Heart left ventricle (tissue), 16 donors: ENCODE results near the gene NELL1. TPM values are rescaled to one million over a fixed set of nuclear protein-coding genes. Genes with fewer than 3 reads are reported as not detected.

Source experiments
- ATAC-seq, 4 donors: fragments of 200-7000 bp; cut with Tn5 transposase; one replicate each; pipeline ENCODE4 v1.9.1; 2020 to 2022; ENCODE audit warnings: moderate library complexity in 4 of 4, mild to moderate bottlenecking in 3 of 4, moderate number of reproducible peaks in 1 of 4
- DNase-seq, 5 donors: peaks; one replicate each; pipeline ENCODE4 v3.0.0-alpha.2; 2020
- H3K27ac ChIP-seq, 12 donors: fragments of 200-600 bp; sonication (generic) in 4 of 12; one replicate each; pipeline versions ENCODE4 v1.5.0 to v1.8.0; 2016 to 2022; ENCODE audit warnings: mild to moderate bottlenecking in 2 of 12
- H3K27me3 ChIP-seq, 9 donors: fragments of 200-600 bp; sonication (generic) in 2 of 9; one replicate each; pipeline versions ENCODE4 v1.5.1 to v1.8.0; 2016 to 2022; ENCODE audit warnings: mild to moderate bottlenecking in 3 of 9
- H3K36me3 ChIP-seq, 9 donors: fragments of 200-600 bp; sonication (generic) in 2 of 9; one replicate each; pipeline versions ENCODE4 v1.5.0 to v1.8.0; 2018 to 2022; ENCODE audit warnings: mild to moderate bottlenecking in 2 of 9
- H3K4me1 ChIP-seq, 12 donors: fragments of 200-600 bp; sonication (generic) in 4 of 12; one replicate each; pipeline versions ENCODE4 v1.5.0 to v1.8.0; 2016 to 2022; ENCODE audit warnings: mild to moderate bottlenecking in 3 of 12
- H3K4me3 ChIP-seq, 12 donors: fragments of 200-600 bp; sonication (generic) in 4 of 12; one replicate each; pipeline versions ENCODE4 v1.5.0 to v1.8.0; 2017 to 2022; ENCODE audit warnings: mild to moderate bottlenecking in 9 of 12, moderate library complexity in 4 of 12
- H3K9me3 ChIP-seq, 12 donors: fragments of 200-600 bp; sonication (generic) in 4 of 12; one replicate each; pipeline versions ENCODE4 v1.5.0 to v1.8.0; 2016 to 2022; ENCODE audit warnings: mild to moderate bottlenecking in 1 of 12
- CTCF ChIP-seq, 12 donors: fragments of 200-600 bp; sonication (generic) in 4 of 12; IDR thresholded peaks; one replicate each; pipeline versions ENCODE4 v1.5.0 to v1.8.0; 2018 to 2022; ENCODE audit warnings: antibody characterized with exemption in 12 of 12, mild to moderate bottlenecking in 5 of 12
- POLR2A ChIP-seq, 2 donors: fragments of 450-650 bp; IDR thresholded peaks; one replicate each; pipeline ENCODE4 v1.6.1; 2017; ENCODE audit warnings: antibody characterized with exemption in 2 of 2, mild to moderate bottlenecking in 2 of 2, moderate library complexity in 2 of 2
- WGBS, 4 donors: extraction: QIAGEN DNeasy Blood & Tissue Kit in 2 of 4; methylation state at CpG; one replicate each; pipeline versions ENCODE4 v1.1.5 to v1.1.7; 2013 to 2018; 5-methylcytosine and 5-hydroxymethylcytosine counted together
- intact Hi-C, 10 donors: fragments of 100-400 bp; cut with DNase I; formaldehyde crosslinking; loops; one replicate each; pipeline versions ENCODE4 v1.11.1 to v1.14.2; 2022
- polyA plus RNA-seq, 2 donors: library from polyadenylated mRNA; stranded (reverse); fragments of 200-250 nt; gene quantifications; one replicate each; pipeline ENCODE4 v1.2.3, GENCODE V29; 2013
- total RNA-seq, 9 donors: library from RNA; depleted of rRNA in 2 of 9; stranded (reverse); fragments of >200 nt in 2 of 9; fragmentation: NEBNext Ultra II Directional in 3 of 9; extraction: Animal tissue kit (Norgen Biotek cat#: 25700) in 3 of 9; gene quantifications; one replicate each; pipeline versions ENCODE4 v1.1.0 to v1.2.4, GENCODE V29; 2016 to 2023
- donor health status: ischemic (EF 13 %, LVEDD 7.1; RV severe dilation, severe dysfunction).
- donor health status: healthy with polysubstance abuse.
- donor health status: DM: no; HTN: yes; CAD: no.
- donor health status: DM: no; HTN: no; CAD: no.
- donor health status: ischemic (EF 25% LVEDD 6.9; RV normal size, moderate dysfunction).
- donor health status: ischemic (EF 25% LVEDD 5.7; RV mildly dilated, moderate dysfunction).
- donor health status: healthy.
- donor health status: DM: yes; HTN: yes; CAD: no.
- donor health status: ischemic (EF 35%, LVEDD 5.7; RV mildly dilated, moderate dysfunction).
- donor health status: nonischemic (EF 11% LVEDD 7.7; RV severe dilation, severe dysfunction).
- donor health status: DM: yes; HTN: yes; CAD: no.
- donor health status: PGD.
- donor health status: ischemic (EF 29% LVEDD 5.4; RV normal size, mild dysfunction).
- donor health status: nonischemic (EF 23%, LVEDD 6.1; RV moderate dilation, normal function).

NELL1 gene
- total and polyA plus RNA-seq, 11 donors = 1.6 TPM; not detected in 10

GRCh38 chr11:21494946-21495345 lies 825.6 kb downstream of the NELL1 start:
- Histone ChIP-seq H3K4me3 (no peak overlapping the region), H3K27ac (no peak overlapping the region), H3K27me3 (no peaks in the 10 kb centered on the region), H3K36me3 (no peaks in the 10 kb centered on the region), H3K4me1 (no peaks in the 10 kb centered on the region), H3K9me3 (peaks cover 0 to 17% (median 5%) of the 10 kb centered on the region in 12 donors)
- ATAC-seq (no peak), DNase-seq (no peak)
- TF ChIP-seq POLR2A (IDR thresholded peaks at IDR 0.05) (no peak), CTCF (IDR thresholded peaks at IDR 0.05) (no peak)
- 81 to 93% (median 87%) methylated on average over 4 of the region's 4 CpGs for WGBS, 4 donors
- intact Hi-C loops = no loop called here

DNA sequence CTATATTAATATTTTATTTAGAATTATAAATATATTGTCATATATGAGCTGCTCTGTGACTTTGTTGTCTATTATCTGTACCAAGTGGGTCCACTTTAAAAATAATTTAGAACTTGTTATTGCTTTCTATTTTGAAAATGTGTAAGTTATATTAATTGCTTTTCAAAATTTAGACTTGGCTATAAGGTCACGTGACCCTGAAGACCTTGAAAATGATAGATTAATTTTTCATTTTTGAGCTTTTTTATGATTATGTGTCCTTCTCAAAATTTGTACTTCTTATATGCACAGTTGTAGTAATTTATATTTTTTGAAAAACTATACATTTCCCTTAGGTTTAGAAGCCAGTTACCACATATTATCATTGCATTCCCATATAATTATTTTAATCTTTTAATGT lies 826.5 kb downstream of the NELL1 start:
- DNase-seq (no peak), ATAC-seq (no peak)
- TF ChIP-seq CTCF (IDR thresholded peaks at IDR 0.05) (no peak), POLR2A (IDR thresholded peaks at IDR 0.05) (no peak)
- 87 to 90% (median 88%) methylated on average over 1 of the region's 1 CpG for WGBS, 4 donors
- H3K36me3 ChIP-seq = no peaks in the 10 kb centered on the region
- no peaks in the 10 kb centered on the region for H3K4me1 ChIP-seq
- H3K27ac ChIP-seq = no peak overlapping the region
- no peak overlapping the region for H3K4me3 ChIP-seq
- intact Hi-C loops = no loop called here
- peaks cover 0 to 8% (median under 1%) of the 10 kb centered on the region in 12 donors for H3K9me3 ChIP-seq
- no peaks in the 10 kb centered on the region for H3K27me3 ChIP-seq

DNA sequence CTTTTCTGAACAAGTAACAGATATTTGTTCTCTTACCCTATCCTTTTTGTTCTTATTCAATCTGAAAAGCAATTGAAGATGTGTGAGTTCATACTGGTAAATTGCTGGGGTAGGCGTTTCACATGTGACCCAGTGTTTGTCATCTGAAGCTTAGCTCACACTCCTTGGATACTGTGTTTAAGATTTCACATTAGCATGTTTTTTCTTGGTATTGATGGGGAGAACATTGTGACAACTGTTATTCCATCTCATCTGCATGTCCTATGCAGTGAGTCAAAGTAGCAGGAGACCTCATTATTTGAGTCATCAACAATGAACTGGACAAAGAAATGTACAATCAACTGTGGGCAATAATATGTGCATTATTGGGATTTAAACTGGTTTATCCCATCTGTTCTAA lies 831.9 kb downstream of the NELL1 start:
- H3K27ac ChIP-seq = no peak overlapping the region
- ATAC-seq = no peak
- no peak for DNase-seq
- no peaks in the 10 kb centered on the region for H3K36me3 ChIP-seq
- no peaks in the 10 kb centered on the region for H3K9me3 ChIP-seq
- TF ChIP-seq POLR2A (IDR thresholded peaks at IDR 0.05) (no peak), CTCF (IDR thresholded peaks at IDR 0.05) (no peak)
- intact Hi-C loops = no loop called here
- no peaks in the 10 kb centered on the region for H3K27me3 ChIP-seq
- no peaks in the 10 kb centered on the region for H3K4me1 ChIP-seq
- H3K4me3 ChIP-seq = no peak overlapping the region
- 68 to 73% (median 70%) methylated on average over 1 of the region's 1 CpG for WGBS, 4 donors

DNA sequence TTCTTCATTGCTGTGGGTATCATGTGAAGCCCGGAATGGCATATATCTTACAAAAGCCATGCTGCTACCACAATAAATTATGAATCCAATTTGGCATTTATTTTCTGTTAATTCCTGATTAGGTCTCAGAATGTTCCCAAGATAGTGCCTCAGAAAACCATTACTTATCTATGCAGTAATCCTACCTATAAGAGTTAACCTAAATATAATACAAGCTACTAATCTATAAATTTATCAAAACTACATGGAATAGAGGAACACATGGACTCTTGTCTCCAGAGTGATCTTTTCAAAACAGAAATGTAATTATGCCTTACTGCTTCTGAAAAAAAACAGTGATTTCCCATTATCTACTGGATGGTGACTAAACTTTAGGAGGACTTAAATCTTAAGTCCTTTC lies 835.7 kb downstream of the NELL1 start:
- TF ChIP-seq POLR2A (IDR thresholded peaks at IDR 0.05) (no peak), CTCF (IDR thresholded peaks at IDR 0.05) (no peak)
- Histone ChIP-seq H3K4me3 (no peak overlapping the region), H3K36me3 (no peaks in the 10 kb centered on the region), H3K4me1 (no peaks in the 10 kb centered on the region), H3K27me3 (no peaks in the 10 kb centered on the region), H3K9me3 (no peaks in the 10 kb centered on the region), H3K27ac (no peak overlapping the region)
- ATAC-seq = no peak
- WGBS, 4 donors = 76 to 87% (median 86%) methylated on average over 1 of the region's 1 CpG
- intact Hi-C loops = no loop called here
- DNase-seq = no peak
